Liver (tissue), 3 donors: Measurements from ENCODE around the gene SLC12A1.

Experiments
- CTCF ChIP-seq: fragments of 150-350 bp; IDR thresholded peaks from 2 replicates; pipeline ENCODE4 v1.5.1; 2017; ENCODE audit warnings: improper control_type of control experiment, low read depth, low read length; ENCODE audit not compliant: missing input control
- EGR1 ChIP-seq, 2 donors: IDR thresholded peaks; 2 replicates each; pipeline ENCODE4 v1.6.1; 2016 to 2018; ENCODE audit warnings: antibody characterized with exemption in 2 of 2, low read depth in 2 of 2
- FOXA1 ChIP-seq: IDR thresholded peaks from 2 replicates; pipeline ENCODE4 v1.6.1; 2016; ENCODE audit warnings: antibody characterized with exemption
- RXRA ChIP-seq, 2 donors: IDR thresholded peaks; 2 replicates each; pipeline ENCODE4 v1.6.1; 2017 to 2018; ENCODE audit warnings: antibody characterized with exemption in 2 of 2, mild to moderate bottlenecking in 1 of 2
- YY1 ChIP-seq: IDR thresholded peaks from 2 replicates; pipeline ENCODE4 v1.6.1; 2016; ENCODE audit warnings: antibody characterized with exemption, mild to moderate bottlenecking
- donor health status: healthy.
- donor health status: healthy.

- TF ChIP-seq EGR1 (IDR thresholded peaks at IDR 0.05; ENCODE audit: low read depth in 2 of 2) (no peak), YY1 (no peak), RXRA (IDR thresholded peaks at IDR 0.05) (no peak), FOXA1 (no peak), CTCF (no peak)
Observed at GRCh38 chr15:48278666-48279065, 72.6 kb downstream of the SLC12A1 start.
